SW480 (cell line): ENCODE measurements around the gene HLA-DQA1.
"Not testable (repeated sequence)": the region's sequence is repeated elsewhere in the genome, so short reads cannot be mapped to it uniquely, and the experiment has no call there.

ENCODE experiments used
- DNase-seq: peaks from one replicate; pipeline ENCODE4 v3.0.0-alpha.2; 2016; ENCODE audit warnings: low spot score

Gene HLA-DQA1

GRCh38 chr6:32622545-32623401, 14.4 kb upstream of the HLA-DQA1 start:
- peak; percentile 69 for DNase-seq

DNA sequence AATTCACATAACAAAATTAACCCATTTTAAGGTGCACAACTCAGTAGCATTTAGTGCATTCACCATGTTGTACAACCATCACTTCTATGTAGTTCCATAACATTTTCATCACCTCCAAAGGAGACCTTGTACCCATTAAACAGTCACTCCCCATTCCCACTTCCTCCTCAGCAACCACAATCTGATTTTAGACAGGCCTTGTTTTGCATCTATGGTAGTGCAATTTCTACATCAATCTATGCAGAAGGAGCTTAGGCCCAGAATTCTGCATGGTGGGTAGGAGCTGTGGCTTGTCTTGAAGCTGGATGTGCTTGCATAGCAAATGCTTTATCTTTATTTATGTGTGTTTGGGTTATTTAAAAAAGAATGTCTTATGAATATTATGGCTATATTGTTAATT, 13.5 kb upstream of the HLA-DQA1 start:
- no peak for DNase-seq

DNA sequence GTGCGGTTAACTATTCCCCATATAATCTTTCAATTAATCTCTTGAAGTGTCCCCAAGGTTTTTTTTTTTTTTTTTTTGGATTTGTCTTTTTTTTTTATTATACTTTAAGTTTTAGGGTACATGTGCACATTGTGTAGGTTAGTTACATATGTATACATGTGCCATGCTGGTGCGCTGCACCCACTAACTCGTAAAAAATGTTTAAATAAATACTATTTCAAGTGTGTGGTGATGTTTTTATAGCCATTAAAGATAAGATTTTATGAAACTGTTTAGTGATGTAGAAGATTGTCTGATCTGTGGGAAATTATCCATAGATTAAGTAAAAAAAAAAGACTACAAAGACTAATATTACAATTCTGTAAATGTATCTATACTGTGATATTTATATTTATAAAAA, 12.6 kb upstream of the HLA-DQA1 start:
- no peak for DNase-seq

DNA sequence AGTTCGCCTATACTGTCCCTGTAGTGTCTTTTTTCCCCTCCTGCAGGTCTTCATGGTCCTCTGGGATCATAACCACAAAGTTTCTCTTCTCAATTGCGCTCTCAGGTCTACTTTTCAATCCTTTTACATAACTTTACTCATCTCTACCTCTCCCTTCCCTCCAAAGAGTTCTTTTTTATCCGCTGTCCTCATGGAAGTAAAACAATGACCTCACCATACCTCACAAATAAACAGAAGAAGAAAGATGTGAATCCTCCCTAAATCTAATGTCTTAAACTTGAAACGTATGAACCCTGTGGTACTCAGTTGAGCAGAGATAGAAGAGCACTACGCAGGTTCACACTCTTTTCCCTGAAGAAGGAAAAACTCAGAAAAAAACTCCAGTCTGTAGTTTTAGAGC, 12.1 kb upstream of the HLA-DQA1 start:
- no peak for DNase-seq

DNA sequence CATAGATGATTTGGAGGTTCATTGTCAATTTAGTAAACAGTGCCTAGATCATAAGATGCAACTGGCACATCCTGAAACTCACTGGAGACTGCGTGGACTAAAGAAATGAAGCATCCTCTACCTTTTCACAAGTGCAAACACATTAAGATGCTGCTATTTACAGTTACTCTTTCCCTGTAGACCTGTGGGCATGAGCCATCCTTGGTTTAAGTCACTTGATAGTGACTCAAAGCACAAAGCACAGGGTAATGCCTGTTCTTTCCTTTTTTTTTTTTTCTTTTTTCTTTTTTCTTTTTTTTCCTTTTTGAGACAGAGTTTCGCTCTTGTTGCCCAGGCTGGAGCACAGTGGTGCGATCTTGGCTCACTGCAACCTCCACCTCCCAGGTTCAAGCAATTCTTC, 10.0 kb upstream of the HLA-DQA1 start:
- DNase-seq, result no peak

DNA sequence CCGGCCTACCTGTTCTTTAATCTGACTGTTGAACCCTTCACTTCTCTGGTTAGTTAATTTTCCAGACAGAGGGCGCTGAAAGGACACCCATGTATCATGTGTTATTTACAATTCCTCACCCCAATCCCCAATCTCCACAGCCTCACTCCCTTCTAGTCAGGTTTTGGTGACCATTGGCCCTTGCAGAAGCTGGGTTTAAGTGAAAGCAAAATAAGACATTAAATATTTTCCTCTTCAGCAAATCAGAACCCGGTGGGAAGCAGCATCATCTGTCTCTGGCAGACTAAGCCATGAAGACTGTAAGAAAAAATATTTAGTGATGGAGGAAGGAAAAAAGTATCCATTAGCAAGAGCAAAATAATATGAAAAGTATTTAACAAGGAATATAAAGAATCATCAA, 9.4 kb upstream of the HLA-DQA1 start:
- no peak for DNase-seq

GRCh38 chr6:32629793-32630192, 7.4 kb upstream of the HLA-DQA1 start:
- not testable (repeated sequence) for DNase-seq

DNA sequence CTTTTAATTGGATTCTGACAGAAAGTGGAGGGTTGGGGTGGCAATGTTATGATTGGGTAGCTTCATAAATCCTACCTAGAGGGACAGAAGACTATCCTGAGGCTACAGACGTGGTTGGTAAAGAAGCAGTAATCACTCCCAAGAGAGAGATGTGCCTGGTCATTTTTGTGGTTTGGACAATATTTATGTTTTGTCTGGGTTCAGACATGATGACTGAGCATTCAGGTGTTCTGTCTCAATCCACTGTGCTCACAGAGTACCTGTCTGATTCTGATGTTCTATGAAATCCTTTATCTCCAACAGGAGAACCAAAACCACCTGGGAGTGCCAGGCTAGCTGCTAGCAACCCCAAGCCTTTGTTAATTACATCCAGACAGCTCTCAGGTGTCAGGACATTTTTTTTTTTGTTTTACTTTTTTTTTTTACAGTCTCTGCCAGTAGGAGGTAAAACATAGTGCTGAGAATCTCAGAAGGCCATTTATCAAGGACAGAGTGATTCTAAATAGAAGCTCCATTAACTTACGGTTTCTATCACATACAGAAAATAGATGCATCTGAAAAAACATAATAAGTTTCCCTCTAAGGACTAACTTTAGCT, 1.6 kb upstream of the HLA-DQA1 start:
- DNase-seq, result no peak

DNA sequence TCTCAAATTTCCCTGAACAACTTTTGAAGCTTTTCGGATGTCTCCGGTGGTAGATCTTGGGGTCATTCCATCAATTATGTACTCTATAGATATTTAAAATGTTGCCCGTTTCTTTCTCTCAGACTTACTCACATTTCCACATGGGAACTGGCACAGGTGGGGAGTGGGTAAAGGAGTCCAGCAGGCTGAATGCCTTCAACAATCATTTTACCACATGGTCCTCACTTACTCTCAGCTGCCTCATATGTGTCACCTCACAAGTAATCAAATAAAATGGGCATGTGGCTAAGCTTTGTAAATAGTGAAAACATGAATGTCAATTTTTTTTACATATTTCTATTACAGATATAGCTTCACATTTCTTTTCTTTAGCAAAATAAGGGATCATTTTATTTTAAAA, 677 bp downstream of the HLA-DQA1 start:
- no peak for DNase-seq

GRCh38 chr6:32638532-32639219, 1.5 kb downstream of the HLA-DQA1 start:
- DNase-seq, result no peak

- no peak for DNase-seq
Measured at GRCh38 chr6:32639440-32640394, 2.5 kb downstream of the HLA-DQA1 start.

GRCh38 chr6:32641122-32641521, 3.9 kb downstream of the HLA-DQA1 start:
- DNase-seq, result no peak

- DNase-seq, result not testable (repeated sequence)
Measured at GRCh38 chr6:32641785-32642719, 4.8 kb downstream of the HLA-DQA1 start.

DNA sequence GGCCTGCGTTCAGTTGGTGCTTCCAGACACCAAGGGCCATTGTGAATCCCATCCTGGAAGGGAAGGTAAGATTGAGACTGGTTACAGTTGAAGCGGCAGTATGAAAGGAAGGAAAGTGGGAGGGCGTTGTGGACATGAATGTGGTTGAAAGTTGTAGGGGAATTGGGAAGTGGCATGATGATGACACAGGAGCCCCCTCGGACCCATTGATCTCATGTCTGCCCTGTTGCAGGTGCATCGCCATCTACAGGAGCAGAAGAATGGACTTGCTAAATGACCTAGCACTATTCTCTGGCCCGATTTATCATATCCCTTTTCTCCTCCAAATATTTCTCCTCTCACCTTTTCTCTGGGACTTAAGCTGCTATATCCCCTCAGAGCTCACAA, 5.5 kb downstream of the HLA-DQA1 start:
- DNase-seq, result no peak

GRCh38 chr6:32643904-32644303, 6.7 kb downstream of the HLA-DQA1 start:
- DNase-seq, result no peak

- no peak for DNase-seq
Measured at GRCh38 chr6:32645047-32645703, 8.0 kb downstream of the HLA-DQA1 start.

DNA sequence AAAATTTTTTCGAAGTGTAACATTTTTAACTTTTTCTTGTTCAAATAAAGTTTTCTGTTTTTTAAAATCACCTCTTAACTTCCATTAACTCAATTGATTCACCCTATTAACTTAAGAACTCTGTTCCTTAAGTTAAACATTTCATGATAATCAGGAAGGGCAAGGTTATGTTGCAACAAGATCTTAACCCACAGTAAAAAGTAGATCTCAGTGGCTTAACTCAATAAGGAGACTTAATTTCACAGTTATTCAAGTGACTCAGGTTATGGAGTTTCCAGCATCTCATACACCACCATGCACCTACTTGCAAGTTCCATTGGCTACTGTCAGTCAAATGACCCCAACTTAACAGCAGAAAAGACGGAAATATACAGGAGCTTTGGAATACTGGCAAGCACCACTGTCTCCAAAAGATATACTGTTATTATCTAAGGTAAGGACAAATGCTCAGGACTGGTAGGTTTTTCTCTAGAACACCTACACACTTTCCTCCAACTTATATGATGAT, 18.1 kb downstream of the HLA-DQA1 start:
- DNase-seq, result no peak

GRCh38 chr6:32657329-32657728, 20.1 kb downstream of the HLA-DQA1 start:
- DNase-seq, result not testable (repeated sequence)

GRCh38 chr6:32657819-32658218, 20.6 kb downstream of the HLA-DQA1 start:
- DNase-seq, result not testable (repeated sequence)

GRCh38 chr6:32658268-32658897, 21.2 kb downstream of the HLA-DQA1 start:
- DNase-seq, result no peak
